ENCODE data around the gene CIRBP. TPM values are rescaled to one million over a fixed set of nuclear protein-coding genes. Genes with fewer than 3 reads are reported as not detected.

CIRBP gene
- total and polyA plus RNA-seq, 9 of the 15 experiments (the other 6 are each of a cell fraction or from before 2014, with no cell fraction given) = 20.5 to 327 (median 176) TPM

DNA sequence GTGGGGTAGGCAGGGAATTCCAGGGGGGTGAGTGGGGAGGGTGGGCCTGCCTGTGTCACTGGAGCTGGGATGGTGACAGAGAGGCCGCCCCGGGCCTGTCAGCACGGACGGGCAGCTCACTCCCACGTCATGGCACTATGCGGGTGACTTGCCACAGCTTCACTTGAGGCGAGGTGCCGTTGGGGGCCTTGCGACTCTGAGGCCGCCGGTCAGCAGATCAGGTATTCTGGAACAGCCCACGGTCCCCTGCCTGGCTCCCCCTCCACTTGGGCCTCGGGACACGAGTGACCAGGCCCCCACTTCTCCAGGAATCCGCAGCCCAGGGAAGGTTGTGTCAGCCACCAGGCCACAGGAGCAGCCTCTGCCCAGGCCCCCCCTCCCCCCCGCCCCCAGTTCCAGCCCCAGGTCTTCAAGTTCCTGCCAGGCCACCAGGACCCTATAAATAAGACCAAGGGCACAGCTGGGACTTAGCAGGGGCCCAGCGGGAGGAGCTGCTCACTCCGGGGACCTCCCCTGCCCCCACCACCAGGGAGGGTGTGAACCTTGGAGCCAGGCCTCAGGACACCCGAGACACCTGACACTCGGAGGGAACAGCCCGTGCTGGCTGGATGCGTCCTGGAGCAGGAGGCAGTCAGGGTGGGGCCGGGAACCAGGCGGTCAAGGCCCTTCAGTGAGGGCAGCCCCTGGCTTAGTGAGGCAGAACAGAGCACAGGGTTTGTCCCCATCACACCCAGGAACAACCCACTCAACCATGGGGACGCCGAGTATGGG lies 23.5 kb upstream of the CIRBP start:
- Histone ChIP-seq H3K27ac (ENCODE audit: extremely low read depth, low read depth, low read length) (peak overlapping the region; percentile 69; the same call in 1 of the 3 replicates), H3K4me3 (no peak overlapping the region), H3K4me2 (ENCODE audit: insufficient read depth, low read length) (no peak overlapping the region), H3K9ac (ENCODE audit: insufficient read depth in 1 of 2, low read depth in 2 of 2, low read length in 2 of 2) (peak overlapping the region in 1 of 2 experiments; percentile 98; a peak in 2 of 4 replicates), H3K36me3 (ENCODE audit: control insufficient read depth, insufficient read depth, low read length) (peaks cover 42% of the 10 kb centered on the region; the same call in 2 of the 3 replicates), H2AFZ (ENCODE audit: low read depth, low read length) (no peak overlapping the region), H4K20me1 (replicated peaks; ENCODE audit: control insufficient read depth, insufficient read depth, low read length) (0 out of 2 replicates have a peak, but pooled peaks cover 5% of the 10 kb centered on the region), H3K9me3 (replicated peaks; ENCODE audit: control insufficient read depth, insufficient read depth, low read depth, low read length) (no peaks in the 10 kb centered on the region), H3K27me3 (ENCODE audit: control insufficient read depth in 2 of 2, insufficient read depth in 2 of 2, low read length in 2 of 2) (no peaks in the 10 kb centered on the region), H3K79me2 (ENCODE audit: control insufficient read depth, insufficient read depth, low read length) (peaks cover 54% of the 10 kb centered on the region), H3K4me1 (replicated peaks in 1 of 2; ENCODE audit: control insufficient read depth in 2 of 2, insufficient read depth in 2 of 2, low read length in 2 of 2) (peaks cover 47 to 95% of the 10 kb centered on the region in 2 experiments), H3K9me1 (ENCODE audit: control insufficient read depth, insufficient read depth, low read length) (peaks cover 4% of the 10 kb centered on the region)
- BruUV-seq (replicated peaks) = no TSS peak
- no peak for FAIRE-seq
- WGBS (ENCODE audit: insufficient coverage, low coverage, missing lambda C conversion rate) = 66% methylated on average over 18 of the region's 26 CpGs
- no peak for DNase-seq (ENCODE audit: extremely low read depth in 1 of 4, low spot score in 3 of 4)
- POLR2A ChIA-PET = interaction anchor here (0.6 to 5.6 kb wide), 3 partner anchors 23 to 31 kb away, joined by 3 to 90 read pairs (median 4); partner anchors contain the start of gene CIRBP
- intact Hi-C loops (cut with micrococcal nuclease) = no loop called here
- CTCF ChIA-PET (ENCODE audit: low intra/inter-chr PET ratio) = interaction anchor here (4.5 kb wide), 1 partner anchor 22 kb away, joined by 51 read pairs; no protein-coding TSS in a partner anchor
- in situ Hi-C loops (cut with MboI) = loop anchor here (25.0 kb wide), 1 partner anchor 483 kb away; the partner anchor contains the start of gene MISP
- ATAC-seq = no peak
- TF ChIP-seq RUNX1 (IDR thresholded peaks at IDR 0.05; ENCODE audit: low read depth) (no peak), ZC3H8 (IDR thresholded peaks at IDR 0.05) (no peak), CBX2 (IDR thresholded peaks at IDR 0.05; ENCODE audit: insufficient read depth, low read length, poor library complexity, severe bottlenecking) (no peak), ETV5 (CRISPR knock-in tag; IDR thresholded peaks at IDR 0.05; ENCODE audit: low read depth) (no peak), SAP30 (IDR thresholded peaks at IDR 0.05; ENCODE audit: borderline replicate concordance, insufficient read depth, low read depth, low read length, poor library complexity, severe bottlenecking) (peak; percentile 6), SMARCE1 (IDR thresholded peaks at IDR 0.05) (no peak), ZNF121 (CRISPR knock-in tag; conservative IDR thresholded peaks at IDR 0.05) (no peak), HDAC6 (IDR thresholded peaks at IDR 0.05; ENCODE audit: low read depth, low read length) (no peak), POLR2AphosphoS2 (IDR thresholded peaks at IDR 0.05; ENCODE audit: low read length) (peak; percentile 69; the same call in 1 of the 2 replicates), HNRNPH1 (optimal IDR thresholded peaks at IDR 0.05; ENCODE audit: low read depth, low read length) (no peak), MCM7 (IDR thresholded peaks at IDR 0.05) (no peak)
- TF ChIP-seq, protein P1, sequence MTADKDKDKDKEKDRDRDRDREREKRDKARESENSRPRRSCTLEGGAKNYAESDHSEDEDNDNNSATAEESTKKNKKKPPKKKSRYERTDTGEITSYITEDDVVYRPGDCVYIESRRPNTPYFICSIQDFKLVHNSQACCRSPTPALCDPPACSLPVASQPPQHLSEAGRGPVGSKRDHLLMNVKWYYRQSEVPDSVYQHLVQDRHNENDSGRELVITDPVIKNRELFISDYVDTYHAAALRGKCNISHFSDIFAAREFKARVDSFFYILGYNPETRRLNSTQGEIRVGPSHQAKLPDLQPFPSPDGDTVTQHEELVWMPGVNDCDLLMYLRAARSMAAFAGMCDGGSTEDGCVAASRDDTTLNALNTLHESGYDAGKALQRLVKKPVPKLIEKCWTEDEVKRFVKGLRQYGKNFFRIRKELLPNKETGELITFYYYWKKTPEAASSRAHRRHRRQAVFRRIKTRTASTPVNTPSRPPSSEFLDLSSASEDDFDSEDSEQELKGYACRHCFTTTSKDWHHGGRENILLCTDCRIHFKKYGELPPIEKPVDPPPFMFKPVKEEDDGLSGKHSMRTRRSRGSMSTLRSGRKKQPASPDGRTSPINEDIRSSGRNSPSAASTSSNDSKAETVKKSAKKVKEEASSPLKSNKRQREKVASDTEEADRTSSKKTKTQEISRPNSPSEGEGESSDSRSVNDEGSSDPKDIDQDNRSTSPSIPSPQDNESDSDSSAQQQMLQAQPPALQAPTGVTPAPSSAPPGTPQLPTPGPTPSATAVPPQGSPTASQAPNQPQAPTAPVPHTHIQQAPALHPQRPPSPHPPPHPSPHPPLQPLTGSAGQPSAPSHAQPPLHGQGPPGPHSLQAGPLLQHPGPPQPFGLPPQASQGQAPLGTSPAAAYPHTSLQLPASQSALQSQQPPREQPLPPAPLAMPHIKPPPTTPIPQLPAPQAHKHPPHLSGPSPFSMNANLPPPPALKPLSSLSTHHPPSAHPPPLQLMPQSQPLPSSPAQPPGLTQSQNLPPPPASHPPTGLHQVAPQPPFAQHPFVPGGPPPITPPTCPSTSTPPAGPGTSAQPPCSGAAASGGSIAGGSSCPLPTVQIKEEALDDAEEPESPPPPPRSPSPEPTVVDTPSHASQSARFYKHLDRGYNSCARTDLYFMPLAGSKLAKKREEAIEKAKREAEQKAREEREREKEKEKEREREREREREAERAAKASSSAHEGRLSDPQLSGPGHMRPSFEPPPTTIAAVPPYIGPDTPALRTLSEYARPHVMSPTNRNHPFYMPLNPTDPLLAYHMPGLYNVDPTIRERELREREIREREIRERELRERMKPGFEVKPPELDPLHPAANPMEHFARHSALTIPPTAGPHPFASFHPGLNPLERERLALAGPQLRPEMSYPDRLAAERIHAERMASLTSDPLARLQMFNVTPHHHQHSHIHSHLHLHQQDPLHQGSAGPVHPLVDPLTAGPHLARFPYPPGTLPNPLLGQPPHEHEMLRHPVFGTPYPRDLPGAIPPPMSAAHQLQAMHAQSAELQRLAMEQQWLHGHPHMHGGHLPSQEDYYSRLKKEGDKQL (CRISPR knock-in tag; IDR thresholded peaks at IDR 0.05; ENCODE audit: borderline replicate concordance) = no peak
- TF ChIP-seq, protein P2, sequence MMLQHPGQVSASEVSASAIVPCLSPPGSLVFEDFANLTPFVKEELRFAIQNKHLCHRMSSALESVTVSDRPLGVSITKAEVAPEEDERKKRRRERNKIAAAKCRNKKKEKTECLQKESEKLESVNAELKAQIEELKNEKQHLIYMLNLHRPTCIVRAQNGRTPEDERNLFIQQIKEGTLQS (IDR thresholded peaks at IDR 0.05) = no peak
- TF ChIP-seq, protein P2 (CRISPR knock-in tag; conservative IDR thresholded peaks at IDR 0.05) = no peak
- TF ChIP-seq, protein P3, sequence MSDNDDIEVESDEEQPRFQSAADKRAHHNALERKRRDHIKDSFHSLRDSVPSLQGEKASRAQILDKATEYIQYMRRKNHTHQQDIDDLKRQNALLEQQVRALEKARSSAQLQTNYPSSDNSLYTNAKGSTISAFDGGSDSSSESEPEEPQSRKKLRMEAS (CRISPR knock-in tag; IDR thresholded peaks at IDR 0.05) = 0 out of 2 replicates have a peak, but pooled peaks have one; percentile 21

All from K562 (cell line).